ENCODE measurements around the gene GSTM1.
"Not testable (repeated sequence)": the region's sequence is repeated elsewhere in the genome, so short reads cannot be mapped to it uniquely, and the experiment has no call there.

GSTM1 gene

GRCh38 chr1:109704173-109704572 lies 16.6 kb downstream of the GSTM1 start:
- DNase-seq: no peak

DNA sequence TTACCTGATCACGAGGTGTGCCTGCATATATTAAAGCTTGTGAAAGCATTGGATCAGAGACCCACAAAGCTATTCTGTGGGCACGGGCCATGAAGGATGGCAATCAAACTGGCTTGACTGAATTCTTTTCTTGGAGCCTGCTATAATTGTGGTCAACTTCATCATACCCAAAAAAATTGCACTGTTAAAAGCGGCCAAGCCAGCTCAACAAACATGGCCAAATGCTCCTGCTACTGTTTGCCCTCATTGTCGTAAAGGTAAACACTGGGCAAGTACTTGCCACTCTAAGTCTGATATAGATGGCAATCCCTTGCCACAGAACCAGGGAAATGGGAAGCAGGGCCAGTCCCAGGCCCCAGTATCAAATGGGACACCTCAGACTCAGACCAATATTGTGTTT lies 17.8 kb downstream of the GSTM1 start:
- no peak for DNase-seq

GRCh38 chr1:109708949-109709348 lies 21.3 kb downstream of the GSTM1 start:
- not testable (repeated sequence) for DNase-seq

- DNase-seq: not testable (repeated sequence)
These were observed 22.2 kb downstream of the GSTM1 start for GRCh38 chr1:109709822-109710221.

- DNase-seq: not testable (repeated sequence)
These were observed 24.1 kb downstream of the GSTM1 start, which contains the start of gene GSTM5 for GRCh38 chr1:109711593-109712320. TSS of gene GSTM5 (plus strand) at chr1:109712251. CDS start at chr1:109712313, 62 bp downstream.

DNA sequence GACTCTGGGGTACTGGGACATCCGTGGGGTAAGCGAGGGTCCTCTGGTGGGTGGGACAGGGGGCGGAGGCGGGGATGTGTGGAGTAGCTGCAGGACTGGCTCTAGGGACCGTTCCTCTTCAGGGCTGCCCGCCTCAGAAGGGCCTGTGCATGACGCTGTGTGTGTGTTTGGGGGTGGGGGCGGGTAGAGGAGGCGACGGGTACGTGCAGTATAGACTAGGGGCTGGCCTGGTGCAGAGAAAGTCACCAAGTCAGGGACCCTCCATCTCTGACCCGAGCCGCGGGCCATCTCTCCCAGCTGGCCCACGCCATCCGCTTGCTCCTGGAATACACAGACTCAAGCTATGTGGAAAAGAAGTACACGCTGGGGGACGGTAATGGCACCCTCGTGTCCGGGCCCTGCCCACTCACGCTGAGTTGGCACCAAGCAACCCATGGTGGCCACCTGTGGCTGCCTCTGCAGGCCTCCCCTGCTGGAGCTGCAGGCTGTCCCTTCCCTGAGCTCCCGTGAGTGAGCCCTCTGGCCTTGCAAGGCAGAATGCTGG lies 24.8 kb downstream of the GSTM1 start:
- DNase-seq: no peak

DNA sequence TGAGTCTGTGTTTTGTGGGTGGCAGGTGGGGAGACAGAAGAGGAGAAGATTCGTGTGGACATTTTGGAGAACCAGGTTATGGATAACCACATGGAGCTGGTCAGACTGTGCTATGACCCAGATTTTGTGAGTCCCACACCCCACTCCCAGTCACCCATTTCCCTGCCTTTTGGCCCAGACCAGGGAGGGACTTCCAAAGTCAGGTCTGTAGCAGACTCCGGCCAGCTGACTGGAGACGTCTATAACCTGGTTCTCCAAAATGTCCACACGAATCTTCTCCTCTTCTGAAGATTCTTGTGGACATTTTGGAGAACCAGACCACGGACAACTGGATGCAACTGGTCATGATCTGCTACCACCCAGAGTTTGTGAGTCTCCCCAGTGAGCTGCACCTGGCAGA lies 26.0 kb downstream of the GSTM1 start:
- no peak for DNase-seq

- no peak for DNase-seq
These were observed 27.2 kb downstream of the GSTM1 start for GRCh38 chr1:109714661-109715372.

DNA sequence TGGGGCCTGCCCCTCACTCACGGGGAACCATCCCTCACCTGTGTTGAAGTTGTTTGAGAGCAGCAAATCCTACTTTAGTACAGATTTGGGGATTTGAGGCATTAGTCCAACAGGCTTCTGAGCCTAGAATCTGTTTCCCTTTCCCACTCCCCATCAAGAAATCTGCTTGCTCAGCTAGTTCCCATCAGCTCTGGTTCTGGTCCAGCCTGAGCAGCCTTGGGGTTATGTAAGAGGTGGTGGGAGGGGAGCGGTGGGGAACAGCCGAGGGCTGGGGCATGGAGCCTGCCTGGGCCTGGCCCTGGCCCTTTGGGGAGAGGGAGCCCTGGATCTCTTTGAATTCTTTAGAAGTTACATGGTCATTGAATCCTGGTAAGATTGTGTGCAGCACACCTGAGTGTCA lies 28.5 kb downstream of the GSTM1 start:
- DNase-seq: no peak

DNA sequence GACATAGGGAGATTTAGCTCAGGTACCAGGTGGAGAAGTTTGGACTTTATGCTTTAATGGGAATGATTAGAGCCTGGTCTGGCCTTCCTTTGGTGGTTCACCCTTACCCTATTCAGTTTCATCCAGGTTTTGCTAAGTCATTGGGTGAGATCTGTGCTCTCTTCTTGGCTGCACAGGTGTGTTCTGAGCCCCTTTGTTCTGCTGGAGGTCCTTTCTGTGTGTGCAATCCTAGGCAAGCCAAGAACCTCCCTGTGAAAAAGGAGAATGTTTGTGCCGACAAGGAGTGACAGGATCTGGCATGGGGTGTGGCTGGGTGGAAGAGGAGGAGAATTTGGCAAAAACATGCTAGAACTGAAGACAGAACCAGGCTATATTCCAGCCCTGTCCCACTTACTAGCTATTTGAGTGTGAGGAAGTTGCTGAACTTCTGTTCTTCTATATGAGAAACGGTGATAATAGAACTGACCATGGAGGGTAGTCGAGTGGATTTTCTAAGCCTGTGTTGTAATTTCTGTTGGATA lies 29.0 kb downstream of the GSTM1 start:
- no peak for DNase-seq

DNA sequence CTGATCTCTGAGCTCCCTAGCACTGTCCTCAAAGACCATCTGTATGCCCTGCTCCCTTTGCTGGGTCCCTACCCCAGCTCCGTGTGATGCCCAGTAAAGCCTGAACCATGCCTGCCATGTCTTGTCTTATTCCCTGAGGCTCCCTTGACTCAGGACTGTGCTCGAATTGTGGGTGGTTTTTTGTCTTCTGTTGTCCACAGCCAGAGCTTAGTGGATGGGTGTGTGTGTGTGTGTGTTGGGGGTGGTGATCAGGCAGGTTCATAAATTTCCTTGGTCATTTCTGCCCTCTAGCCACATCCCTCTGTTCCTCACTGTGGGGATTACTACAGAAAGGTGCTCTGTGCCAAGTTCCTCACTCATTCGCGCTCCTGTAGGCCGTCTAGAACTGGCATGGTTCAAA lies 30.1 kb downstream of the GSTM1 start:
- no peak for DNase-seq

- DNase-seq: no peak
These were observed 30.9 kb downstream of the GSTM1 start for GRCh38 chr1:109718495-109718894.

DNA sequence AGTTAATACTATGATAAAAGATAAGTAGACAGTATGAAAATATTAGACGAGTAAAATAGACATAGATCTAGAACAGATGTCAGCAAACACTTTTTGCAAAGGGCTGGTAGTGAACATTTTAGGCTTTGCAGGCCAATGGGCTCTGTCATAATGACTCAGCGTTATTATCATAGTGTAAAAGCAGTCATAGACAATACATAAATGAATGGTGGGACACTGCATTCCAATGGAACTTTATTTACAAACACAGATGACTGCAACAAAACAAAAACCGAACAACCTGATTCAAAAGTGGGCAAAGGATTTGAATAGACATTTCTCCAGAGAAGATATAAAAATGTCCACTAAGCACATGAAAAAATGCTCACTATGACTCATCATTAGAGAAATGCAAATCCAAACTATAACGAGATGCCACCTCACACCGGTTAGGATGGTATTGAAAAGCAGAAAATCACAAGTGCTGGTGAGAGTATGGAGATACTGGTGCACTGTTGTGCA lies 31.8 kb downstream of the GSTM1 start:
- no peak for DNase-seq

DNA sequence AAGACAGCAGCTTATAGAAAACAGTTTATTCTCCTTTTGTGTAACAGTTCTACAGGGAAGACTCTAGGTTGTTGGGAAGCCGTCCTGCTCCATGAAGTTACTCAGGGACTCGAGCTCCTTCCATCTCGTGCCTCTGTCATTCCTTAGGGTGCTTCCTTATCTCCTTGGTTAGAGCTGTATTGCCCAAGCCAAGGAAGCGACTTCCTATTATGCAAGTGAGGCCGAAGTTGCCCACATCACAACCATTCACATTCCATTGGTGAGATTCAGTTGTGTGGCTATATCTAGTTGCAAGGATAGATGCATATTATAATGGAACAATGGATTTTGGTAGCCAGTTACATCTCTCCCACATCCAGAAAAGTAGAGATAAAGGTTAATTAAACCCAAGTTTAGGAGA lies 33.4 kb downstream of the GSTM1 start:
- DNase-seq: peak; percentile 8 to 39

- no peak for DNase-seq
These were observed 34.4 kb downstream of the GSTM1 start for GRCh38 chr1:109721971-109722370.

- DNase-seq: no peak
These were observed 35.5 kb downstream of the GSTM1 start for GRCh38 chr1:109722908-109723691.

- DNase-seq: no peak
These were observed 37.3 kb downstream of the GSTM1 start for GRCh38 chr1:109724933-109725332.

GRCh38 chr1:109725510-109725909 lies 37.9 kb downstream of the GSTM1 start:
- no peak for DNase-seq

DNA sequence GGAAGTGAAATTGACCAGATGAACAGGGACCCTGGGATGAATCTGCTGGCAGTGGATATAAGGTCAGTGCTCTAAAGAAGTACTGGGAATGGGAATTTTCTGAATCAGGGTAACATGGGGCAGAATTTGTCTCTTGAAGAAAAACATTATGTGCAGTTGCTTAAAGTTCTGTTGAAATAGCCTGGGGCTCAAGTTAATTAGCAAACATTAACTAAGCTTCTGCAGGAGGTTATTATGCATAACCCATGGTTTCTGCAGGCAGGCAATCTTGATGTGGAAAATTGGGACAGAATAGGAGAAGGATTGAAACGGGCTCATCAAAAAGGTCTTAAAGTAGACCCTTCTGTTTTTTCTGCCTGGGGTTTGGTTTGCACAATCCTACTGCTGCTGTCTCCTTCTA lies 38.4 kb downstream of the GSTM1 start:
- DNase-seq: no peak

DNA sequence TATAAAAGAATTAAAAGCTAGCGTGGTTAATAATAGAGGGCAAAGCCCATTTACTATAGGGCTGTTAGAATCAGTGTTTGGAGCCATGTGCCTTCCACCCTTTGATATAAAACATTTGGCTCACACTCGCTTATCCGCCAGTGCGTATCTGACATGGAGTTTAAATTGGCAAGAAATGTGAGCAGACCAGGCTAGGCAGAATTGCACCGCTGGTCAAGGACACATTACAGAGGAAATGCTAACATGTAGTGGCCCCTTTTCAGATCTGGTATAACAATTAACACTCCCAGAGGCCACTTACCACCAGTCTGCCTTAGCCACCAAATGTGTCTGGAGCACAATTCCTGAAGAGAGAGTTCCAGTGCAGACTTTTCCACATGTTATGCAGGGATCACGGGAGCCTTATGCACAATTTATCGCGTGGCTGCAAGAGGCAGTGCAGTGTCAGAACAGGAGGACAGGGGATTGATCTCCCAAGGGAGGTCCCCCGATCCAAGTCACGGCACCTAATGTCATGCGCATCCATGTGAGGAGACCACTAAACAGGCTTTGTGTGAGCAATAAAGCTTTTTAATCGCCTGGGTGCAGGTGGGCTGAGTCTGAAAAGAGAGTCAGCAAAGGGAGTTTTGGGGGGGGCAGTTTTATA lies 39.2 kb downstream of the GSTM1 start:
- no peak for DNase-seq

- no peak for DNase-seq
These were observed 41.3 kb downstream of the GSTM1 start for GRCh38 chr1:109728870-109729269.

DNA sequence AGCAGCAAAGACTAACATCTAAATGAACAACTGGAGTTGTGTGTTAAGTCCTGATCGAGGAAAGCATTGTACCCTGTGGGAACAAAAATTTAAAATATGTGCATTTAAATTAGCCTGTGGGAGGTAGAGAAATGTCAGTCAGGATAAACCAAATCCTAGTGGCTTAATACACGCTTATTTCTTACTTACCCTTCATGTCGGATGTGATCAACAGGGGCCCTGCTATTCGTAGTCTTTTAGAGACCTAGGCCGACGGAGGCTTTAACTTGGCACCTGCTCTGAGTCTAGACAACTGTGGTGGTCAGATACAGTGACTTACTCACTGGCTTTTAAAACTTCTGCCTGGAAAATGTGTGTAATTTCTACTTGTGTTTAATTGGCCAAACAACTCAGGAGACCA lies 43.0 kb downstream of the GSTM1 start:
- DNase-seq: no peak
